Parathyroid adenoma (tissue), 2 donors: ENCODE measurements around the gene SH3GLB1.
"Not testable (repeated sequence)": the region's sequence is repeated elsewhere in the genome, so short reads cannot be mapped to it uniquely, and the experiment has no call there.

ENCODE experiments used
- H2AFZ ChIP-seq: fragments of 300-600 bp; sonication (generic); one replicate; pipeline ENCODE4 v1.7.0; 2017; ENCODE audit warnings: antibody characterized with exemption, mild to moderate bottlenecking
- H3K27ac ChIP-seq: fragments of 300-600 bp; sonication (generic); one replicate; pipeline ENCODE4 v1.7.0; 2017
- H3K27me3 ChIP-seq: fragments of 300-600 bp; sonication (generic); one replicate; pipeline ENCODE4 v1.7.0; 2017; ENCODE audit warnings: low read length; ENCODE audit not compliant: control insufficient read depth, insufficient read depth
- H3K36me3 ChIP-seq: fragments of 300-600 bp; sonication (generic); one replicate; pipeline ENCODE4 v1.7.0; 2017; ENCODE audit warnings: low read length; ENCODE audit not compliant: control insufficient read depth, insufficient read depth
- H3K4me1 ChIP-seq: fragments of 300-600 bp; sonication (generic); one replicate; pipeline ENCODE4 v1.7.0; 2017; ENCODE audit warnings: control low read depth
- H3K4me2 ChIP-seq: fragments of 300-600 bp; sonication (generic); one replicate; pipeline ENCODE4 v1.7.0; 2017; ENCODE audit warnings: low read length
- H3K4me3 ChIP-seq: fragments of 300-600 bp; sonication (generic); one replicate; pipeline ENCODE4 v1.7.0; 2017; ENCODE audit warnings: low read depth, low read length
- H3K79me2 ChIP-seq: fragments of 300-600 bp; sonication (generic); one replicate; pipeline ENCODE4 v1.7.0; 2017; ENCODE audit warnings: control low read depth
- H3K9ac ChIP-seq: fragments of 300-600 bp; sonication (generic); one replicate; pipeline ENCODE4 v1.7.0; 2017; ENCODE audit warnings: mild to moderate bottlenecking
- H3K9me3 ChIP-seq: fragments of 300-600 bp; sonication (generic); one replicate; pipeline ENCODE4 v1.7.0; 2017; ENCODE audit warnings: low read length; ENCODE audit not compliant: control insufficient read depth
- CTCF ChIP-seq: fragments of 300-600 bp; sonication (generic); IDR thresholded peaks from one replicate; pipeline ENCODE4 v1.7.0; 2017; ENCODE audit warnings: antibody characterized with exemption, mild to moderate bottlenecking
- donor health status: primary hyperparathyroidism.

The SH3GLB1 gene

GRCh38 chr1:86695400-86695799, 9.0 kb upstream of the SH3GLB1 start:
- H3K36me3 ChIP-seq = no peaks in the 10 kb centered on the region
- H3K27me3 ChIP-seq = no peaks in the 10 kb centered on the region
- no peak overlapping the region for H3K27ac ChIP-seq
- H3K4me1 ChIP-seq = no peaks in the 10 kb centered on the region
- H2AFZ ChIP-seq = no peak overlapping the region
- no peak for TF ChIP-seq CTCF
- no peak overlapping the region for H3K4me3 ChIP-seq
- no peak overlapping the region for H3K9ac ChIP-seq
- no peaks in the 10 kb centered on the region for H3K79me2 ChIP-seq
- no peaks in the 10 kb centered on the region for H3K9me3 ChIP-seq
- H3K4me2 ChIP-seq = no peak overlapping the region

- Histone ChIP-seq H3K4me1 (no peaks in the 10 kb centered on the region), H3K4me2 (no peak overlapping the region), H3K4me3 (no peak overlapping the region), H3K79me2 (no peaks in the 10 kb centered on the region), H3K27me3 (no peaks in the 10 kb centered on the region), H3K9ac (no peak overlapping the region), H3K36me3 (no peaks in the 10 kb centered on the region), H3K9me3 (no peaks in the 10 kb centered on the region), H2AFZ (no peak overlapping the region), H3K27ac (no peak overlapping the region)
- TF ChIP-seq CTCF = no peak
Observed at GRCh38 chr1:86696522-86696921, 7.9 kb upstream of the SH3GLB1 start.

- no peaks in the 10 kb centered on the region for H3K4me1 ChIP-seq
- TF ChIP-seq CTCF = no peak
- H3K4me2 ChIP-seq = no peak overlapping the region
- no peak overlapping the region for H2AFZ ChIP-seq
- no peak overlapping the region for H3K4me3 ChIP-seq
- no peaks in the 10 kb centered on the region for H3K36me3 ChIP-seq
- H3K9ac ChIP-seq = no peak overlapping the region
- H3K27ac ChIP-seq = no peak overlapping the region
- no peaks in the 10 kb centered on the region for H3K27me3 ChIP-seq
- H3K79me2 ChIP-seq = no peaks in the 10 kb centered on the region
- H3K9me3 ChIP-seq = no peaks in the 10 kb centered on the region
Observed at GRCh38 chr1:86699186-86699585, 5.2 kb upstream of the SH3GLB1 start.

- Histone ChIP-seq H3K36me3 (no peaks in the 10 kb centered on the region), H3K4me1 (no peaks in the 10 kb centered on the region), H3K27me3 (no peaks in the 10 kb centered on the region), H3K27ac (no peak overlapping the region), H3K4me3 (no peak overlapping the region), H3K79me2 (peaks cover 2% of the 10 kb centered on the region), H2AFZ (no peak overlapping the region), H3K9ac (no peak overlapping the region), H3K9me3 (no peaks in the 10 kb centered on the region), H3K4me2 (no peak overlapping the region)
- TF ChIP-seq CTCF = no peak
Observed at GRCh38 chr1:86701731-86702130, 2.6 kb upstream of the SH3GLB1 start.

- not testable (repeated sequence) for H3K9ac ChIP-seq, H3K4me3 ChIP-seq, H3K4me1 ChIP-seq, H3K36me3 ChIP-seq, H3K27ac ChIP-seq, H3K9me3 ChIP-seq, H3K79me2 ChIP-seq, H3K27me3 ChIP-seq, H3K4me2 ChIP-seq, H2AFZ ChIP-seq
Observed at GRCh38 chr1:86702954-86703494, 1.4 kb upstream of the SH3GLB1 start.
